Keratinocyte (primary cell): ENCODE results near the gene ZNF407. TPM values are rescaled to one million over a fixed set of nuclear protein-coding genes. Genes with fewer than 3 reads are reported as not detected.

Source experiments
- DNase-seq: peaks from one replicate; pipeline ENCODE4 v3.0.0-alpha.2; 2011; ENCODE audit warnings: low read depth, missing footprints, low spot score
- FAIRE-seq: peaks from 2 replicates; lab custom pipeline; 2011; peaks lifted over from hg19 to GRCh38; lab: Jason Lieb, UNC
- H2AFZ ChIP-seq: 2 replicates; pipeline ENCODE4 v1.6.0; 2012; ENCODE audit warnings: low read length, control low read depth, inconsistent platforms; ENCODE audit not compliant: control insufficient read depth
- H3K27ac ChIP-seq: 2 replicates; pipeline ENCODE4 v1.5.1; 2011; ENCODE audit warnings: low read length; ENCODE audit not compliant: control insufficient read depth, insufficient read depth
- H3K27me3 ChIP-seq: 3 replicates; pipeline ENCODE4 v1.6.0; 2011; ENCODE audit warnings: low read length; ENCODE audit not compliant: control insufficient read depth, insufficient read depth; ENCODE audit errors: extremely low read depth
- H3K36me3 ChIP-seq, 2 experiments: 2 replicates in 1 of 2; 3 replicates in 1 of 2; pipeline ENCODE4 v1.5.1; 2011; ENCODE audit warnings: low read length in 2 of 2, mild to moderate bottlenecking in 1 of 2; ENCODE audit not compliant: control insufficient read depth in 2 of 2, insufficient read depth in 2 of 2; ENCODE audit errors: extremely low read depth in 1 of 2
- H3K4me1 ChIP-seq: 3 replicates; pipeline ENCODE4 v1.5.1; 2011; ENCODE audit warnings: low read length; ENCODE audit not compliant: control insufficient read depth, insufficient read depth; ENCODE audit errors: extremely low read depth
- H3K4me2 ChIP-seq: 3 replicates; pipeline ENCODE4 v1.6.0; 2011; ENCODE audit warnings: low read depth, low read length; ENCODE audit not compliant: control insufficient read depth, insufficient read depth; ENCODE audit errors: extremely low read depth
- H3K4me3 ChIP-seq, 3 experiments: fragments of 200-600 bp in 1 of 3; sonication (generic) in 1 of 3; 2 replicates in 2 of 3; 3 replicates in 1 of 3; pipeline ENCODE4 v1.5.1; 2011 to 2016; ENCODE audit warnings: low read length in 3 of 3, mild to moderate bottlenecking in 3 of 3, control low read depth in 2 of 3, inconsistent platforms in 1 of 3, low read depth in 1 of 3, mixed read lengths in 1 of 3, mixed run types in 1 of 3, moderate library complexity in 1 of 3; ENCODE audit not compliant: control insufficient read depth in 2 of 3, insufficient read depth in 2 of 3; ENCODE audit errors: extremely low read depth in 1 of 3
- H3K79me2 ChIP-seq: 2 replicates; pipeline ENCODE4 v1.6.0; 2012; ENCODE audit warnings: low read length; ENCODE audit not compliant: control insufficient read depth, insufficient read depth
- H3K9ac ChIP-seq: 3 replicates; pipeline ENCODE4 v1.6.0; 2011; ENCODE audit warnings: low read length; ENCODE audit not compliant: control insufficient read depth, insufficient read depth; ENCODE audit errors: extremely low read depth
- H3K9me1 ChIP-seq: 3 replicates; pipeline ENCODE4 v1.6.0; 2011; ENCODE audit warnings: low read length; ENCODE audit not compliant: control insufficient read depth, insufficient read depth; ENCODE audit errors: extremely low read depth
- H3K9me3 ChIP-seq: 2 replicates; pipeline ENCODE4 v1.5.1; 2012; ENCODE audit warnings: low read depth, low read length; ENCODE audit not compliant: control insufficient read depth
- H4K20me1 ChIP-seq: 3 replicates; pipeline ENCODE4 v1.6.0; 2011; ENCODE audit warnings: low read length; ENCODE audit not compliant: control insufficient read depth, insufficient read depth; ENCODE audit errors: extremely low read depth
- CTCF ChIP-seq, 3 experiments: IDR thresholded peaks in 1 of 3; conservative IDR thresholded peaks in 1 of 3; optimal IDR thresholded peaks in 1 of 3; 2 replicates in 2 of 3; 3 replicates in 1 of 3; pipeline versions ENCODE3 to v1.5.1; 2011; ENCODE audit warnings: low read length in 3 of 3, mild to moderate bottlenecking in 3 of 3, moderate library complexity in 2 of 3, control low read depth in 1 of 3, inconsistent platforms in 1 of 3; ENCODE audit not compliant: insufficient read depth in 2 of 3; ENCODE audit errors: extremely low read depth in 1 of 3
- EZH2 ChIP-seq: IDR thresholded peaks from one replicate; pipeline ENCODE4 v1.6.1; 2012; ENCODE audit warnings: inconsistent platforms, mild to moderate bottlenecking, low read length, moderate library complexity
- dilution Hi-C: fragments of 300-500 bp; cut with MboI; formaldehyde crosslinking; loops from one replicate; pipeline ENCODE4 v1.7.0; 2020; ENCODE audit warnings: low sequenced_read_pairs; ENCODE audit not compliant: extremely low pct_ligation_motif_present
- polyA plus RNA-seq, 5 experiments: library from polyadenylated mRNA; depleted of rRNA in 3 of 5; stranded (reverse) in 3 of 5; stranded (forward) in 1 of 5; unstranded in 1 of 5; fragments of >200 nt; gene quantifications; 1 replicate in 1 of 5; 2 replicates in 3 of 5; 3 replicates in 1 of 5; pipeline versions ENCODE4 v1.2.1 to v1.2.3, GENCODE V29; 2011 to 2012; ENCODE audit warnings: missing spikeins in 2 of 5, low read depth in 1 of 5, low replicate concordance in 1 of 5

Gene ZNF407
- polyA plus RNA-seq, 1 donor (not counting 4 experiments of a cell fraction or from before 2014, with no cell fraction given), result 3.8 TPM

GRCh38 chr18:75057169-75057960 lies 459.7 kb downstream of the ZNF407 start:
- dilution Hi-C loops, result no loop called here
- no peaks in the 10 kb centered on the region for H3K27me3 ChIP-seq
- H3K4me1 ChIP-seq, result no peaks in the 10 kb centered on the region
- H3K4me3 ChIP-seq, result no peak overlapping the region
- H3K27ac ChIP-seq, result no peak overlapping the region
- no peak for TF ChIP-seq CTCF (optimal IDR thresholded peaks at IDR 0.05 in 1 of 3, IDR thresholded peaks at IDR 0.05 in 1 of 3, conservative IDR thresholded peaks at IDR 0.05 in 1 of 3; ENCODE audit: extremely low read depth in 1 of 3, insufficient read depth in 2 of 3, low read length in 3 of 3)
- no peak for TF ChIP-seq EZH2
- FAIRE-seq (no peak), DNase-seq (no peak)
- no peaks in the 10 kb centered on the region for H3K79me2 ChIP-seq
- H3K4me2 ChIP-seq, result no peak overlapping the region
- no peaks in the 10 kb centered on the region for H3K9me3 ChIP-seq
- H3K36me3 ChIP-seq, result no peaks in the 10 kb centered on the region
- no peak overlapping the region for H2AFZ ChIP-seq
- H3K9me1 ChIP-seq, result no peaks in the 10 kb centered on the region
- H4K20me1 ChIP-seq, result no peaks in the 10 kb centered on the region
- H3K9ac ChIP-seq, result no peak overlapping the region

GRCh38 chr18:75060185-75060584 lies 462.5 kb downstream of the ZNF407 start:
- Histone ChIP-seq H3K79me2 (no peaks in the 10 kb centered on the region), H3K9ac (no peak overlapping the region), H3K27ac (no peak overlapping the region), H3K4me3 (no peak overlapping the region), H3K36me3 (no peaks in the 10 kb centered on the region), H3K4me1 (no peaks in the 10 kb centered on the region), H3K4me2 (no peak overlapping the region), H3K9me3 (no peaks in the 10 kb centered on the region), H2AFZ (no peak overlapping the region), H3K27me3 (no peaks in the 10 kb centered on the region), H4K20me1 (no peaks in the 10 kb centered on the region), H3K9me1 (no peaks in the 10 kb centered on the region)
- FAIRE-seq, result no peak
- no peak for DNase-seq
- no peak for TF ChIP-seq CTCF (optimal IDR thresholded peaks at IDR 0.05 in 1 of 3, IDR thresholded peaks at IDR 0.05 in 1 of 3, conservative IDR thresholded peaks at IDR 0.05 in 1 of 3; ENCODE audit: extremely low read depth in 1 of 3, insufficient read depth in 2 of 3, low read length in 3 of 3)
- TF ChIP-seq EZH2, result no peak
- dilution Hi-C loops, result no loop called here
